Raji (cell line): ENCODE results near the gene TULP4.

Experiments
- POLR2A ChIP-seq: IDR thresholded peaks from 2 replicates; pipeline ENCODE4 v1.6.1; 2011; ENCODE audit warnings: low read depth, low read length, control low read depth; ENCODE audit not compliant: insufficient read depth

Gene TULP4

GRCh38 chr6:158539881-158540280 is 227.6 kb downstream of the TULP4 start:
- TF ChIP-seq POLR2A: no peak

GRCh38 chr6:158543606-158544185 is 231.4 kb downstream of the TULP4 start:
- TF ChIP-seq POLR2A: no peak

- no peak for TF ChIP-seq POLR2A
These were observed 232.2 kb downstream of the TULP4 start for GRCh38 chr6:158544428-158544827.

GRCh38 chr6:158545043-158545966 is 233.0 kb downstream of the TULP4 start:
- TF ChIP-seq POLR2A: no peak

DNA sequence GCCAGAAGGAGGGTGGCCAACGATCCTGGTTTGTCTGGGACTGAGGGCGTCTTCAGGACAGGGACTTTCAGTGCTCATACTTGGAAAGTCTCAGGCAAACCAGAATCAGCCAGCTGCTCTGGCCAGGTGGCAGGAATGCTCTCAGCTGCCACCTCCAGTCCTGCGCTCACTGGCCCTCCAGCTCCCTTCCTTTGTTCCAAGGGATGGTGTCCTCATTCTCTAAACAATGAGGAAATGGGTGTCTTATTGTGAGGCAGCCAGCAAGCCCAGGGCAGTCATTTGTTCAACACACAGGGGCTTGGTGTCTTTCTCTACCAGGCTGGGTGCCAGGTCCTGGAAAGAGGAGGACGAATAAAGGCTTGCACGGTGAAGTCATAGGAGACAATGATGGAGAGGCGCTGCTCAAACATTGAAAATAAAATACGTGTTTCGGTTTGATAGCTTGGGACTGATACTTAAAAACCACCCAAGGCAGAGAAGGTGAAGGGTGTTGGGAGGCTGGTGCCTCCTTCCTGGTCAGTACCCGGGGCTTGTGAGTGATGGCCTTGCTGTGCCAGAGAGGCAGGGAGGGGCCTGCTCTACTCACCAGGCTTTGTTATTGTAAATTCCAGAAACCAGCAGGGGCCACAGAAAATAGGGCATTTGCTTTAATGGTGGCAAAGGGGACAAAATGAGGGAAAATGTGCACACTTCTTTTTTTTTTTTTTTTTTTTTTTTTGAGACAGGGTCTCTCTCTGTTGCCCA is 236.3 kb downstream of the TULP4 start:
- no peak for TF ChIP-seq POLR2A

GRCh38 chr6:158552055-158552795 is 240.0 kb downstream of the TULP4 start:
- no peak for TF ChIP-seq POLR2A

DNA sequence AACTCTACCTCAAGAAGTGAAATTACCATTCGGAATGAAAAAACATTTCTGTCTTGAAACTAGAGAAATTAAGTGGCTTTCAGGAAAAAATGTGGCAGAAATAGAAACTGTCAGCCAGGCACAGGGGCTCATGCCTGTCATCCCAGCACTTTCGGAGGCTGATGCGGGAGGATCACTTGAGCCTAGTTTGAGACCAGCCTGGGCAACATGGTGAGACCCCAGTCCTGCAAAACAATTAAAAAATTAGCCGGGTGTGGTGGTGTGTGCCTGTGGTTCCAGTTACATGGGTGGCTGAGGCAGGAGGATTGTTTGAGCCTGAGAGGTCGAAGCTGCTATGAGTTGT is 240.5 kb downstream of the TULP4 start:
- no peak for TF ChIP-seq POLR2A

- no peak for TF ChIP-seq POLR2A
These were observed 242.5 kb downstream of the TULP4 start for GRCh38 chr6:158554611-158555361.

- no peak for TF ChIP-seq POLR2A
These were observed 243.8 kb downstream of the TULP4 start for GRCh38 chr6:158556113-158556512.

- TF ChIP-seq POLR2A: no peak
These were observed 245.7 kb downstream of the TULP4 start for GRCh38 chr6:158557927-158558326.

- TF ChIP-seq POLR2A: no peak
These were observed 246.4 kb downstream of the TULP4 start for GRCh38 chr6:158558415-158559306.

GRCh38 chr6:158559338-158559894 is 247.2 kb downstream of the TULP4 start:
- TF ChIP-seq POLR2A: no peak

GRCh38 chr6:158559895-158560835 is 247.9 kb downstream of the TULP4 start, which contains the start of gene TMEM181:
Gene TMEM181, plus strand, starts transcription at chr6:158560091. Its CDS starts 134 bp downstream, at chr6:158560225.
- TF ChIP-seq POLR2A: peak; percentile 88
